Measurements from ENCODE around the gene CYP19A1.

- TF ChIP-seq GATA2 (IDR thresholded peaks at IDR 0.05; ENCODE audit: low read depth, low read length) = no peak
- TF ChIP-seq GATA3 (IDR thresholded peaks at IDR 0.05; ENCODE audit: low read depth, low read length) = no peak
Measured at GRCh38 chr15:51334011-51334451, 4.4 kb downstream of the CYP19A1 start.
